K562 (cell line): ENCODE measurements around the gene MEAF6. TPM values are rescaled to one million over a fixed set of nuclear protein-coding genes. Genes with fewer than 3 reads are reported as not detected.

Experiments used
- NFE2L1 ChIP-seq: fragments of 450-650 bp; IDR thresholded peaks from 2 replicates; pipeline ENCODE4 v1.6.1; 2016; ENCODE audit warnings: missing genetic modification characterization, low read depth, mild to moderate bottlenecking, missing compliant biosample characterization, moderate library complexity, borderline replicate concordance
- TBL1XR1 ChIP-seq, 2 experiments: IDR thresholded peaks; 2 replicates each; pipeline ENCODE4 v1.6.1; 2012; ENCODE audit warnings: improper control_type of control experiment in 2 of 2, low read length in 2 of 2, mild to moderate bottlenecking in 1 of 2
- ZMIZ1 ChIP-seq, 2 experiments: fragments of 150-350 bp in 1 of 2; IDR thresholded peaks; 2 replicates each; pipeline ENCODE4 v1.6.1; 2012 to 2016; ENCODE audit warnings: low read depth in 2 of 2, low read length in 2 of 2, mild to moderate bottlenecking in 1 of 2, moderate library complexity in 1 of 2
- ZNF197 ChIP-seq: fragments of 200-800 bp; sonication (Bioruptor generic); IDR thresholded peaks from 2 replicates; pipeline ENCODE4 v1.6.1; 2016; ENCODE audit warnings: low read depth, missing genetic modification characterization, missing compliant biosample characterization
- ZNF398 ChIP-seq: fragments of 250-450 bp; sonication (Bioruptor Pico); IDR thresholded peaks from 2 replicates; pipeline ENCODE4 v1.8.0; 2021; ENCODE audit warnings: moderate library complexity, mild to moderate bottlenecking, inconsistent platforms
- polyA plus RNA-seq, 8 experiments: library from polyadenylated mRNA; depleted of rRNA in 4 of 8; stranded (reverse) in 5 of 8; unstranded in 3 of 8; fragments of >200 nt; fragmentation: Nextera tagmentation in 2 of 8; fragmentation: Illumina TruSeq in 1 of 8; extraction: Ambion mirVana in 2 of 8; extraction: Trizol in 1 of 8; gene quantifications; 2 replicates each; pipeline versions ENCODE4 v1.2.1 to v1.2.3, GENCODE V29; 2011 to 2014; ENCODE audit warnings: inconsistent platforms in 1 of 8, missing spikeins in 1 of 8
- total RNA-seq, 7 experiments: library from RNA; depleted of rRNA in 6 of 7; stranded (reverse); fragments of >200 nt in 6 of 7; fragmentation: Illumina TruSeq in 2 of 7; extraction: Trizol in 2 of 7; gene quantifications; 2 replicates each; pipeline versions ENCODE4 v1.2.1 to v1.2.3, GENCODE V29; 2011 to 2021; ENCODE audit warnings: low replicate concordance in 1 of 7

The MEAF6 gene
- total and polyA plus RNA-seq, 9 of the 15 experiments (the other 6 are each of a cell fraction or from before 2014, with no cell fraction given) = 55.0 to 151 (median 92.3) TPM

- TF ChIP-seq ZMIZ1 (IDR thresholded peaks at IDR 0.05; ENCODE audit: low read depth in 2 of 2, low read length in 2 of 2) (peak in 1 of 2 experiments; percentile 65; a peak in 1 of 4 replicates), TBL1XR1 (IDR thresholded peaks at IDR 0.05; ENCODE audit: low read length in 2 of 2) (peak in 1 of 2 experiments; percentile 68; a peak in 2 of 4 replicates), NFE2L1 (tag) (no peak), ZNF197 (no peak), ZNF398 (no peak)
Observed at GRCh38 chr1:37562984-37563383, 48.4 kb upstream of the MEAF6 start (continued).
